Left ventricle myocardium inferior (tissue), 1 donor: ENCODE data around the gene CYP4F12. TPM values are rescaled to one million over a fixed set of nuclear protein-coding genes. Genes with fewer than 3 reads are reported as not detected.

Experiments
- DNase-seq: peaks from one replicate; pipeline ENCODE4 v3.0.0-alpha.2; 2020
- H3K27ac ChIP-seq: fragments of 200-600 bp; replicated peaks from 2 replicates; pipeline ENCODE4 v1.8.0; 2021
- H3K27me3 ChIP-seq: fragments of 200-600 bp; 2 replicates; pipeline ENCODE4 v1.8.0; 2021; ENCODE audit warnings: low read depth
- H3K36me3 ChIP-seq: fragments of 200-600 bp; 2 replicates; pipeline ENCODE4 v1.8.0; 2021
- H3K4me1 ChIP-seq: fragments of 200-600 bp; 2 replicates; pipeline ENCODE4 v1.8.0; 2021
- H3K4me3 ChIP-seq: fragments of 200-600 bp; 2 replicates; pipeline ENCODE4 v1.8.0; 2021; ENCODE audit warnings: mild to moderate bottlenecking, moderate library complexity
- H3K9me3 ChIP-seq: fragments of 200-600 bp; replicated peaks from 2 replicates; pipeline ENCODE4 v1.8.0; 2021
- CTCF ChIP-seq: fragments of 200-600 bp; IDR thresholded peaks from 2 replicates; pipeline ENCODE4 v1.8.0; 2021; ENCODE audit warnings: antibody characterized with exemption, mild to moderate bottlenecking, borderline replicate concordance
- intact Hi-C: fragments of 100-400 bp; cut with micrococcal nuclease; formaldehyde crosslinking; loops from one replicate; pipeline ENCODE4 v1.11.0; 2022
- total RNA-seq: library from RNA; stranded (reverse); fragmentation: NEBNext Ultra II Directional; extraction: Animal tissue kit (Norgen Biotek cat#: 25700); gene quantifications from one replicate; pipeline ENCODE4 v1.2.1, GENCODE V29; 2021
- donor health status: DM: no; HTN: yes; CAD: no; lungs with severe emphysema.

CYP4F12 gene
- total RNA-seq, 1 donor from 2014 or later, result 3.3 TPM

GRCh38 chr19:15696654-15697194, 23.8 kb downstream of the CYP4F12 start:
- Histone ChIP-seq H3K27ac (no peak overlapping the region), H3K9me3 (peaks cover 23% of the 10 kb centered on the region), H3K36me3 (no peaks in the 10 kb centered on the region), H3K27me3 (peaks cover 6% of the 10 kb centered on the region), H3K4me3 (no peak overlapping the region), H3K4me1 (no peaks in the 10 kb centered on the region)
- no peak for TF ChIP-seq CTCF
- no peak for DNase-seq
- intact Hi-C loops, result no loop called here

DNA sequence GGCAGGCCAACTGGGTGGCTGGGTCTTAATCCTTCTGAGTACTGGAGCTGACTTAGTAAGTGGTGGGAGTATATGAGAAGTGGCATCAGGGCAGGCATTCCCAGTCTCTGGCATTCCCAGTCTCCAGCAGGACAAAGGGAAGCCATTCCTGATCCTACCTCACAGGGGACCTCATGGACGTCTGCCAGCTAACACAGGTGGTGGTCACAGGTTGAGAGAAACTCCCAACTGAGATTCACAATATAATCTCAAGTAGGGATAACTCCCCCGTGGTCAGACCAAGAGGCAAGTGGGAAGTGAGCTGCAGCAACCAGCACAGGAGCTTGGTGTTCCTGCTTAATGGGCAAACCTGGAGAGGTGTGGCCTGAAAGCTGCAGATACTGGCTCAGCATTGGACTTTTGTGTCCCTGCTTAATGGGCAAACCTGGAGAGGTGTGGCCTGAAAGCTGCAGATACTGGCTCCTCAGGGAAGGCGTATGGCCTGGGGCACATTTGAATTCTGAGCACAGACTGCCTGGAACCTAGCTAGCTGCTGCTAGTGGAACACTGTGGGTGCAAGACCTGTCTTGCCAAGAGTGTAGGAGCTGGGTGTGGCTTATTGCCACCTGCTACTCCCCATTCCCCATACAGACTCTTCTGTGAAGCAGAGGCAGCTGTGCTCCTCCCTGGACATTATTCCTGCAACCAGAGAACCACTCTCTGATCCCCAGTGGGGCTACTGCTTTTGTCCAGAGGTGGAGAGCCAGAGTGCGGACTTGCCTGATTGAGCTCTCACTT, 29.1 kb downstream of the CYP4F12 start:
- H3K27ac ChIP-seq, result no peak overlapping the region

DNA sequence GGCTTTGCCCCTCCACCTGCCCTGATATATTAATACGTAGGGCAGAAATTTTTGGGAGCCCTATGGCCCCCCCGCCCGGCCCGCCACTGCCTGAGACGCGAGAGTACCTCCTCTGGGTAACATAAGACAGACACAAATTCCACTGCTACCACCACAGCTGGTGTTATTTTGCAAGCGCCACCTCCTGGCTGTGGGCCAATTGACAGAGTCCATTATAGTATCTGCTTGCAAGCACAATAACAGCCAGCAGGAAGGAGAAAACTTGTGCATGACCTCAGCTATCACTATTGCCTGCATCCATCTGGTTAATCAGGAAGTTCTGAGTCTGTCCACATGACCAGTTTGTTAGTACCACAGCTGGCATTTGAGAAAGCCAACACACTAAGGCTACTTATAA, 29.6 kb downstream of the CYP4F12 start:
- no peaks in the 10 kb centered on the region for H3K36me3 ChIP-seq
- no peak for TF ChIP-seq CTCF
- no peak overlapping the region for H3K4me3 ChIP-seq
- intact Hi-C loops, result no loop called here
- DNase-seq, result peak; percentile 79
- no peak overlapping the region for H3K27ac ChIP-seq
- peaks cover 13% of the 10 kb centered on the region for H3K4me1 ChIP-seq
- H3K9me3 ChIP-seq, result peaks cover 19% of the 10 kb centered on the region
- H3K27me3 ChIP-seq, result no peaks in the 10 kb centered on the region

More for the DNA sequence above, 29.1 kb downstream of the CYP4F12 start:
- Histone ChIP-seq H3K36me3 (no peaks in the 10 kb centered on the region), H3K4me1 (peaks cover 13% of the 10 kb centered on the region), H3K27me3 (peaks cover 1% of the 10 kb centered on the region), H3K9me3 (peaks cover 19% of the 10 kb centered on the region), H3K4me3 (no peak overlapping the region)
- TF ChIP-seq CTCF, result no peak
- no peak for DNase-seq
- intact Hi-C loops, result no loop called here

GRCh38 chr19:15714638-15715037, 41.8 kb downstream of the CYP4F12 start:
- H3K9me3 ChIP-seq, result peaks cover 11% of the 10 kb centered on the region
- no peak overlapping the region for H3K4me3 ChIP-seq
- intact Hi-C loops, result no loop called here
- no peak overlapping the region for H3K27ac ChIP-seq
- no peaks in the 10 kb centered on the region for H3K4me1 ChIP-seq
- no peak for DNase-seq
- peaks cover 33% of the 10 kb centered on the region for H3K27me3 ChIP-seq
- no peak for TF ChIP-seq CTCF
- H3K36me3 ChIP-seq, result no peaks in the 10 kb centered on the region

- Histone ChIP-seq H3K27me3 (peaks cover 43% of the 10 kb centered on the region), H3K36me3 (no peaks in the 10 kb centered on the region), H3K4me1 (no peaks in the 10 kb centered on the region), H3K9me3 (peaks cover 11% of the 10 kb centered on the region), H3K27ac (no peak overlapping the region), H3K4me3 (no peak overlapping the region)
- intact Hi-C loops, result no loop called here
- DNase-seq, result no peak
- TF ChIP-seq CTCF, result no peak
Measured at GRCh38 chr19:15715642-15716041, 42.8 kb downstream of the CYP4F12 start.
